Suppressor macrophage (primary cell): Measurements from ENCODE around the gene OR2L13.
"Not testable (repeated sequence)": the region's sequence is repeated elsewhere in the genome, so short reads cannot be mapped to it uniquely, and the experiment has no call there.

Source experiments
- DNase-seq, 4 experiments: peaks; one replicate each; pipeline ENCODE4 v3.0.0-alpha.2; 2020 to 2022
- total RNA-seq, 17 experiments: gene quantifications; one replicate each; lab custom pipeline; 2026; ENCODE audit warnings: mixed read lengths in 6 of 17, inconsistent platforms in 3 of 17; lab: John Stamatoyannopoulos, UW

Gene OR2L13
- total RNA-seq: 0 to 0.88 (median 0.05) reads per million in 17 experiments

DNA sequence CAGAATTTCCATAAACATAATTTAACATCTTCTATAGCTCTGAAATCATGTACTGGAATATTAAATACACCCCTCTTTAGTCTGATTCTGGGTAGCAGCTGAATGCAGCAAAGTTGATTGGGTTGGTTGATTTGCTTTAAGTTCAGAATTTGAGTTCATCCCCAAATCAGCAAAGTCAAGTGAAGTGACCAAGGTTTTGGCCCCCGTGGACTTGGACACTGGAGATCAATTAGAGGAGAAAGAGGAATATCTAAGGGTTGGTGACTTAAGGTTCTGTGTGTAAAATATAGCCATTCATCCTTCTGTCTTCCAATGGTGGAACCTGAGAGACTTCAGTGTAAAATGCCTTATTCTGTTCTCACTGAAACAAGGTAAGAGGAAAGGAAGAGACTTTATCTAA lies at the start of gene OR2L13:
TSS of gene OR2L13 (plus strand) at position 301 of the 400 bp plus-strand sequence. CDS start 4,192 bp downstream, outside the sequence.
- no peak for DNase-seq

GRCh38 chr1:248045209-248045608 lies 49.8 kb upstream of the OR2L13 start:
- no peak for DNase-seq

DNA sequence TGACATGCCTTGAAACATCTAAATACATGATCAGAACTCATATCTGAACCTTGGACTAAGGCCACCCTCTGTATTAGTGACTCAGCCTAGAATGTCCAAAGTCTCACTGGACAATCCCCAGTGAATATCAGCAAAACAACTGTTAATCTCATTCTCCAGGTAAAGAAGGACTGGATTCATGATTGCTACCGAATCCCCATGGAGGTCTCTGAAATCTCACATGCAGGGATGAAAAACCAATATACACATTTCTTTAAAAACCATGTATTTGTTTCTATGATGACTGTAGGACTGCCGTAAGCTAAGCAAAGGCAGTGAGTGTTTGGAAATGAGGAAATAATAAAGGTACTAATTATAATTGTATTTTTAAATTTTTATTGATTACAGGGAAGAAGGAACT lies 48.4 kb upstream of the OR2L13 start, which contains the start of gene OR2L3:
TSS of gene OR2L3 (plus strand) at position 301 of the 400 bp plus-strand sequence. CDS start 13,846 bp downstream, outside the sequence.
- DNase-seq: no peak

- DNase-seq: no peak
Measured at GRCh38 chr1:248047008-248047407, 48.0 kb upstream of the OR2L13 start.

DNA sequence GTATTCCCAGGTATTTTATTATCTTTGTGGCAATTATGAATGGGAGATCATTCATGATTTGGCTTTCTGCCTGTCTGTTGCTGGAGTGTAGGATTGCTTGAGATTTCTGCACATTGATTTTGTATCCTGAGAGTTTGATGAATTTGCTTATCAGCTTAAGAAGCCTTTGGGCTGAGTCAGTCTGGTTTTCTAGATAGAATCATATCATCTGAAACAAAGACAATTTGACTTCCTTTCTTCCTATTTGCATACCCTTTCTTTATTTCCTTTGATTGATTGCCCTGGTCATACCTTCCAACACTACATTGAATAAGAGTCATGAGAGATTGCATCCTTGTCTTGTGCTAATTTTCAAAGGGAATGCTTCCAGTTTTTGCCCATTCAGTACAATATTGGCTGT lies 40.3 kb upstream of the OR2L13 start:
- DNase-seq: no peak

- no peak for DNase-seq
Measured at GRCh38 chr1:248055261-248055660, 39.7 kb upstream of the OR2L13 start.

GRCh38 chr1:248065071-248065470 lies 29.9 kb upstream of the OR2L13 start:
- no peak for DNase-seq

GRCh38 chr1:248065604-248066003 lies 29.4 kb upstream of the OR2L13 start:
- no peak for DNase-seq

GRCh38 chr1:248083864-248084263 lies 11.1 kb upstream of the OR2L13 start:
- DNase-seq: not testable (repeated sequence)

GRCh38 chr1:248098529-248098928 lies 3.5 kb downstream of the OR2L13 start:
- no peak for DNase-seq

GRCh38 chr1:248102847-248103246 lies 7.9 kb downstream of the OR2L13 start:
- DNase-seq: no peak

DNA sequence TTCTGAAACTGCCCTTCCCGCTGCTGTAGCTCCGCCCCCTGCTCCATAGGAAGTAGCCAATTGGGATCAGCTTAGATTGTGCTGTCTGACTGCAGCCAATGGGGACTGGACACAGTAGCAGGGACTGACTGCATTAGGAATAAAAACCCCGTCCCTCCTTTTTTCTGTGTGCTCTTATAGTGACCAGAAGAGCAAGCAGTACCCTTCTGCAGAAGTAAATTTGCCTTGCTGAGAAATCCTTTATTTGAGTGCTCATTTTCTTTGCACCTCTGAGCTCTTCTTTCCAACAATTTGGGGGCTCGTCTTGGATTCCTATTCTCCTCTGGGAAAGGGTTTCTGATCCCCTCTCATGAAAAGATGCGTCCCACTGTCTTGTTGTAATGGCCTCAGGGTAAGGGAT lies 16.2 kb downstream of the OR2L13 start:
- DNase-seq: no peak

DNA sequence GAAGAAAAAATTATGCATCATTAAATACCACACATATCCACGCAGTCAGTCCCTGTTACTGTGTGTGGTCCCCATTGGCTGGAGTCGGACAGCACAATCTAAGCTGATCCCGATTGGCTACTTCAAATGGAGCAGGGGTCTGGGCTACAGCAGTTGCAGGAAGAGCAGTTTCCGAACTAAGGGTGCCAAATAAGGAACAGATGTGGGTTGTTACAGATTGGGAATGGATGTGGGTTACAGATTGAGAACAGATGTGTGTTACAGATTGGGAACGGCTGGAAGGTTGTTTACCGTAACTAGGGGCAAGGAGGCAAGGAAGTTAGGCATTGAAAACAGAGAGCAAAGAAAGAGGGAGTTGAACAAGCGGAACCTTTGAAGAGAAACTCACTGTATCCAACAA lies 19.9 kb downstream of the OR2L13 start:
- no peak for DNase-seq

GRCh38 chr1:248127653-248128052 lies 32.7 kb downstream of the OR2L13 start:
- DNase-seq: no peak

- DNase-seq: no peak
Measured at GRCh38 chr1:248136811-248137210, 41.8 kb downstream of the OR2L13 start.

GRCh38 chr1:248140846-248141245 lies 45.9 kb downstream of the OR2L13 start:
- no peak for DNase-seq

DNA sequence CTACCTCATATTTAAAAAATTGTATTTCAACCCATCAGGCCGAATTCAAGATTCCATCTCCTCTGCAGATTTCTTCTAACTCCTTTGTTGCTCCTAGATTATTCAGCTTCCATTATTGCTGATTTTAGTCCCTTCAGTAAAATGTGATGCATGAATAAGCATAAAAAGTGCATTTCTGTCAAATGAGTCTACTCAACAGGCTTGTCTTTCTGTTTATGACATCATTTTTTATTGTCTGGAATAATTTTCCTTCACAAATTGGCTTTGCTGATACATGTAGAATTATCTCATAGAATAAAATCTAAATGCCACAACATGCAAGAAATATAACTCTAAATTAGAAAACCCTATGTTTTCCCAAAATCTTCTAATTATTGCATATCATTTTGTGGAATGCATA lies 48.3 kb downstream of the OR2L13 start:
- no peak for DNase-seq

- no peak for DNase-seq
Measured at GRCh38 chr1:248144513-248145198, 49.7 kb downstream of the OR2L13 start, which contains the start of gene OR2M5. TSS of gene OR2M5 (plus strand) at chr1:248145148. CDS start at chr1:248145148, 0 bp downstream.
